Measurements from ENCODE around the gene WDR48.

GRCh38 chr3:39053696-39054095 lies 1.9 kb downstream of the WDR48 start:
- TF ChIP-seq, protein P1, sequence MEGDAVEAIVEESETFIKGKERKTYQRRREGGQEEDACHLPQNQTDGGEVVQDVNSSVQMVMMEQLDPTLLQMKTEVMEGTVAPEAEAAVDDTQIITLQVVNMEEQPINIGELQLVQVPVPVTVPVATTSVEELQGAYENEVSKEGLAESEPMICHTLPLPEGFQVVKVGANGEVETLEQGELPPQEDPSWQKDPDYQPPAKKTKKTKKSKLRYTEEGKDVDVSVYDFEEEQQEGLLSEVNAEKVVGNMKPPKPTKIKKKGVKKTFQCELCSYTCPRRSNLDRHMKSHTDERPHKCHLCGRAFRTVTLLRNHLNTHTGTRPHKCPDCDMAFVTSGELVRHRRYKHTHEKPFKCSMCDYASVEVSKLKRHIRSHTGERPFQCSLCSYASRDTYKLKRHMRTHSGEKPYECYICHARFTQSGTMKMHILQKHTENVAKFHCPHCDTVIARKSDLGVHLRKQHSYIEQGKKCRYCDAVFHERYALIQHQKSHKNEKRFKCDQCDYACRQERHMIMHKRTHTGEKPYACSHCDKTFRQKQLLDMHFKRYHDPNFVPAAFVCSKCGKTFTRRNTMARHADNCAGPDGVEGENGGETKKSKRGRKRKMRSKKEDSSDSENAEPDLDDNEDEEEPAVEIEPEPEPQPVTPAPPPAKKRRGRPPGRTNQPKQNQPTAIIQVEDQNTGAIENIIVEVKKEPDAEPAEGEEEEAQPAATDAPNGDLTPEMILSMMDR (IDR thresholded peaks at IDR 0.05; ENCODE audit: low read length): no peak
- no peak for TF ChIP-seq EZH2 (IDR thresholded peaks at IDR 0.05; ENCODE audit: borderline replicate concordance, low read length)

Measured in OCI-LY1 (cell line).